Measurements from ENCODE around the gene EHBP1L1. TPM values are rescaled to one million over a fixed set of nuclear protein-coding genes. Genes with fewer than 3 reads are reported as not detected.
A peak's percentile ranks its signal among the peaks of the same experiment; 100 is the strongest.

The EHBP1L1 gene
- total and polyA plus RNA-seq, 8 donors, result 28.5 to 133 (median 36.0) TPM

DNA sequence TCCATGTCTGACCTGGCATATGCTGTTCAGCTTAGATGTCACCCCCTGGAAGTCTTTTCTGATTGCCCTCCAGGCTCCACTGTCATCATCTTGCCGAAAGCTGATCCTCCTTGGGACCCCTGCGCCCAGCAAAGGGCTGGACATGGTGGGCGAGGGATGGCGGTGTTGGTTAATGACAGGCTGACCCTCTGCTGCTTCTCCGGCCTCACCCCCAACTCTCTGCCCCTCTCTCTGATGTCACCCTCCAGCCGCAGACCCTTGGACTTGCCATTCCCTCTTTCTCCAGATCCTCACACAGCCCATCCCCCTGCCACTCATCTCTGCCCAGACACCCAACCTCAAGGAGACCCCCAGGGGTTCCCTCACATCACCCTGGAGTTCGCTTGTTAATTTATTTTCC is 2.3 kb downstream of the EHBP1L1 start:
- ATAC-seq (no peak), DNase-seq (no peak)
- intact Hi-C loops (cut with DNase I), result no loop called here
- H3K27ac ChIP-seq, result peak overlapping the region in 1 of 2 donors; percentile 99
- H3K4me1 ChIP-seq, result peaks cover 29 to 62% of the 10 kb centered on the region in 2 donors
- no peaks in the 10 kb centered on the region for H3K9me3 ChIP-seq
- peaks cover 0 to 60% of the 10 kb centered on the region in 2 donors for H3K36me3 ChIP-seq
- H3K27me3 ChIP-seq, result no peaks in the 10 kb centered on the region
- TF ChIP-seq, protein P1, sequence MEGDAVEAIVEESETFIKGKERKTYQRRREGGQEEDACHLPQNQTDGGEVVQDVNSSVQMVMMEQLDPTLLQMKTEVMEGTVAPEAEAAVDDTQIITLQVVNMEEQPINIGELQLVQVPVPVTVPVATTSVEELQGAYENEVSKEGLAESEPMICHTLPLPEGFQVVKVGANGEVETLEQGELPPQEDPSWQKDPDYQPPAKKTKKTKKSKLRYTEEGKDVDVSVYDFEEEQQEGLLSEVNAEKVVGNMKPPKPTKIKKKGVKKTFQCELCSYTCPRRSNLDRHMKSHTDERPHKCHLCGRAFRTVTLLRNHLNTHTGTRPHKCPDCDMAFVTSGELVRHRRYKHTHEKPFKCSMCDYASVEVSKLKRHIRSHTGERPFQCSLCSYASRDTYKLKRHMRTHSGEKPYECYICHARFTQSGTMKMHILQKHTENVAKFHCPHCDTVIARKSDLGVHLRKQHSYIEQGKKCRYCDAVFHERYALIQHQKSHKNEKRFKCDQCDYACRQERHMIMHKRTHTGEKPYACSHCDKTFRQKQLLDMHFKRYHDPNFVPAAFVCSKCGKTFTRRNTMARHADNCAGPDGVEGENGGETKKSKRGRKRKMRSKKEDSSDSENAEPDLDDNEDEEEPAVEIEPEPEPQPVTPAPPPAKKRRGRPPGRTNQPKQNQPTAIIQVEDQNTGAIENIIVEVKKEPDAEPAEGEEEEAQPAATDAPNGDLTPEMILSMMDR (IDR thresholded peaks at IDR 0.05), result no peak
- peak overlapping the region in 1 of 2 donors; percentile 91 for H3K4me3 ChIP-seq

DNA sequence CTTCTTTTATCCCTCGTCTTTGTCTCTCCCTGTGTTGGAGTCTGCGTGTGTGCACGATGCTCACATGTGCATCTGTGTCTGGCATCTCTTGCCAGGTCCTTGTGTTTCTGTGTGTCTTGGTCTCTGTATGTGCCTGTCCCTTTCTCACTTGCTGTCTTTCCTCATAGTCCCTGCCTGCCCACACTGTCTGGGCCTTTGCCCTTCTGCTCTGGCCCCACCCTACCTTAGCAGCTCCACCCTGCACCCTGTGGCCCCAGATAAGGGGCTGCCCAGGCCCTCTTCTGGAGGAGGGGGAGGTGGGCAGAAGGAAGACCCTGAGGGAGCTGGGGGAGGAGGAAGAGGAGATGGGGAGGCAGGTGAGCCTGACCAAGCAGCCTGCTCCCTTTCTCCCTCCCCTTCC is 2.8 kb downstream of the EHBP1L1 start:
- TF ChIP-seq, protein P1 (IDR thresholded peaks at IDR 0.05), result no peak
- Histone ChIP-seq H3K27ac (peak overlapping the region in 1 of 2 donors; percentile 57), H3K9me3 (no peaks in the 10 kb centered on the region), H3K27me3 (no peaks in the 10 kb centered on the region), H3K36me3 (peaks cover 0 to 62% of the 10 kb centered on the region in 2 donors), H3K4me3 (peak overlapping the region in 1 of 2 donors; percentile 91), H3K4me1 (peaks cover 25 to 57% of the 10 kb centered on the region in 2 donors)
- ATAC-seq (no peak), DNase-seq (no peak)
- intact Hi-C loops (cut with DNase I), result no loop called here

DNA sequence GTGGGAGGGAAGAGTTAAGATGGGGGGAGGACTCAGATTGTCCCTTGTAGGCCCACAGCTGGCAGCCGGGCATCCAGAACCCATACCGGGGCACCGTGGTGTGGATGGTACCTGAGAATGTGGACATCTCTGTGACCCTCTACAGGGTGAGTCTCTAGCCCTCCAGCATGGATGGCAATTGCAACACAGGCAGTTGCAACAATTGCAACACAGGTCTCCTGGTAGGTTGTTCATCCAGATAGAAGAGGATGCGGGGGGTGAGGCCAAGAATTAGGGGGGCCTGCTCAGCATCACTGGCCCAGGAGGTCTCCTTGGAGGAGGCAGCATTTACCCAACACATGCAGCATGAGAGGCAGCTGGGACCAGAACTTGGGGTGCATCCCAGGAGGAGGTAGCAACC is 3.4 kb downstream of the EHBP1L1 start:
- H3K36me3 ChIP-seq, result peaks cover 0 to 66% of the 10 kb centered on the region in 2 donors
- DNase-seq, result no peak
- H3K27me3 ChIP-seq, result no peaks in the 10 kb centered on the region
- ATAC-seq, result no peak
- H3K27ac ChIP-seq, result no peak overlapping the region
- no peaks in the 10 kb centered on the region for H3K9me3 ChIP-seq
- intact Hi-C loops (cut with DNase I), result no loop called here
- peaks cover 22 to 53% of the 10 kb centered on the region in 2 donors for H3K4me1 ChIP-seq
- TF ChIP-seq, protein P1 (IDR thresholded peaks at IDR 0.05), result no peak
- H3K4me3 ChIP-seq, result no peak overlapping the region

DNA sequence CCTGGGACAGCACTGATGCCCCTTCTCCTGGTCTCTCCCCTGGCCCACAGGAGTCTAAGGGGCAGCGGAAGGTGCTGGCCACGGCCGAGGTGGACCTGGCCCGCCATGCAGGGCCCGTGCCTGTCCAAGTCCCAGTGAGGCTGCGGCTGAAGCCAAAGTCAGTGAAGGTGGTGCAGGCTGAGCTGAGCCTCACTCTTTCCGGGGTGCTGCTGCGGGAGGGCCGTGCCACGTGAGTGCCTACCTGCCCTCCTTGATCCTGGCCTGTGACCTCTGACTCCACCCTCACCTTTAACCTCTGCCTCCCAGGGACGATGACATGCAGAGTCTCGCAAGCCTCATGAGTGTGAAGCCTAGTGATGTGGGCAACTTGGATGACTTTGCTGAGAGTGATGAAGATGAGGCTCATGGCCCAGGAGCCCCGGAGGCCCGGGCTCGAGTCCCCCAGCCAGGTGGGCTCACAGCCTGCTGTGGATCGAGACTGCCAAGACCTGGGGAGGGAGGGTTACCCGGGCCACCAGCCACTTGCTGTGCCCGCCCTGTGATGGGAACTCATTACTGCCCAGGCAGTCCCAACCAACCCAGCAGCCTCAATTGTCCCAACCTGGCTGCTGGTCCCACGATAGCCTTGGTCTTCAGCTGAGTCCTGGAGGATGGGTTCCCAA is 4.3 kb downstream of the EHBP1L1 start:
- TF ChIP-seq, protein P1 (IDR thresholded peaks at IDR 0.05), result no peak
- no peak for ATAC-seq
- H3K27me3 ChIP-seq, result no peaks in the 10 kb centered on the region
- peaks cover 16 to 44% of the 10 kb centered on the region in 2 donors for H3K4me1 ChIP-seq
- no peak for DNase-seq
- H3K4me3 ChIP-seq, result no peak overlapping the region
- intact Hi-C loops (cut with DNase I), result no loop called here
- H3K36me3 ChIP-seq, result peaks cover 0 to 73% of the 10 kb centered on the region in 2 donors
- no peak overlapping the region for H3K27ac ChIP-seq
- no peaks in the 10 kb centered on the region for H3K9me3 ChIP-seq

DNA sequence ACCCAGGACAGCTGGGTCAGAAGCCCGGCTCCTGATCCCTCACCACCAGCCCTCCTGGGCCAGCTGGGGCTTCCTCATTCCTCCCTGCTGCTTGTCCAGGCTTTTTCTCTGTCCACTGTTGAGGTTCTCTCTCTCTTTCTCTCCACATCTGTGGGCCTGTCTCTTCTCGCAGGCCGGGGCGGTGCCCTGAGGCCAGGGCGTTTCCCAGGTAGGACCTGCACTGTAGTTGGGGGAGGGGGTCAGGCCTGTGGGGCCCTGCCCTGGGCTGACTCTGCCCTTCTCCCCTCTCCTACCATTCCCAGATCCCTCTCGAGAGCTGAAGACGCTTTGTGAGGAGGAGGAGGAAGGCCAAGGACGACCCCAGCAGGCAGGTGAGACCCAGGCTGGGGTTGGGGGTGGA is 4.9 kb downstream of the EHBP1L1 start:
- peaks cover 0 to 79% of the 10 kb centered on the region in 2 donors for H3K36me3 ChIP-seq
- H3K27me3 ChIP-seq, result no peaks in the 10 kb centered on the region
- H3K9me3 ChIP-seq, result no peaks in the 10 kb centered on the region
- DNase-seq (no peak), ATAC-seq (no peak)
- H3K4me1 ChIP-seq, result peaks cover 13 to 45% of the 10 kb centered on the region in 2 donors
- TF ChIP-seq, protein P1 (IDR thresholded peaks at IDR 0.05), result no peak
- H3K27ac ChIP-seq, result no peak overlapping the region
- H3K4me3 ChIP-seq, result no peak overlapping the region
- intact Hi-C loops (cut with DNase I), result no loop called here
